HG02938 (cell line): Measurements from ENCODE around the gene PGA3.
"Not testable (repeated sequence)": the region's sequence is repeated elsewhere in the genome, so short reads cannot be mapped to it uniquely, and the experiment has no call there.

ENCODE experiments used
- ATAC-seq: cut with Tn5 transposase; IDR thresholded peaks from one replicate; pipeline ENCODE4 v1.9.1; 2021; ENCODE audit warnings: mild to moderate bottlenecking, moderate library complexity; ENCODE audit not compliant: unreplicated experiment

The PGA3 gene

DNA sequence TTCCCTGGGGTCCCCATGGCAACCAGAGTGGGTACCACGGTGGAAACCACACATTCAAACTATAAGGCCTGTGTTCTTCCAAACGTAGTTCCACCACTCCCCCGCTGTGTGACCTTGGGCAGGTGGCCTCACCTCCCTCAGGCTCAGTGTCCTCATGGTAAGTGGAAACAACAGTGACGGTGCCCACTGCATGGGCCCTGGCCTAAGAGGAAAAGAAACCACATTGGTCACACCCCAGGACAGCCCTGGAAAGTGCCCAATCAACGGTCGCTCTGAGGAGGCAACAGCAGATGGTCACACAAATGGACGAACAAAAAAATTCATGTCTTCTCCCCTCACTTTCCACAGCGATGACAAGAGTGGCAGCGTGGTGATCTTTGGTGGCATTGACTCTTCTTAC, 44.8 kb downstream of the PGA3 start:
- ATAC-seq: not testable (repeated sequence)

DNA sequence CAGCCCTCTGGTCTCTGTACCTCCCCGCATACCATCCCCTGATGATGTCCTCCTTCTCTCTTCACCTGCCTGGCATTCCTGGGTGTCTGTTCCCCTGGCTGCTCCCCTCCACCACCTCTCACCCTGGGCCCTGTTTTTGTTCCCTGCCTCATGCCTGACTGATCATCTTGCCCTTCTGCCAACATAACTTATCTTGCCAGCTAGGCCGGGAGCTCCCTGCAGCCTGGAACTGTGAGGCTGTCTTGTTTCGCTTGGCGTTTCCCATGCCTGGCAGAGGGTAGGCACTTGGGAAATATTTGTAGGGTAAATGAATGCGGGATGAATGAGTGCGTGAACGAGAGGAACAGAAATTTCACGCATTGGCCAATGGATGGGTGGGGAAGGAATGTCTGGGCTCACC, 45.9 kb downstream of the PGA3 start:
- ATAC-seq: not testable (repeated sequence)

DNA sequence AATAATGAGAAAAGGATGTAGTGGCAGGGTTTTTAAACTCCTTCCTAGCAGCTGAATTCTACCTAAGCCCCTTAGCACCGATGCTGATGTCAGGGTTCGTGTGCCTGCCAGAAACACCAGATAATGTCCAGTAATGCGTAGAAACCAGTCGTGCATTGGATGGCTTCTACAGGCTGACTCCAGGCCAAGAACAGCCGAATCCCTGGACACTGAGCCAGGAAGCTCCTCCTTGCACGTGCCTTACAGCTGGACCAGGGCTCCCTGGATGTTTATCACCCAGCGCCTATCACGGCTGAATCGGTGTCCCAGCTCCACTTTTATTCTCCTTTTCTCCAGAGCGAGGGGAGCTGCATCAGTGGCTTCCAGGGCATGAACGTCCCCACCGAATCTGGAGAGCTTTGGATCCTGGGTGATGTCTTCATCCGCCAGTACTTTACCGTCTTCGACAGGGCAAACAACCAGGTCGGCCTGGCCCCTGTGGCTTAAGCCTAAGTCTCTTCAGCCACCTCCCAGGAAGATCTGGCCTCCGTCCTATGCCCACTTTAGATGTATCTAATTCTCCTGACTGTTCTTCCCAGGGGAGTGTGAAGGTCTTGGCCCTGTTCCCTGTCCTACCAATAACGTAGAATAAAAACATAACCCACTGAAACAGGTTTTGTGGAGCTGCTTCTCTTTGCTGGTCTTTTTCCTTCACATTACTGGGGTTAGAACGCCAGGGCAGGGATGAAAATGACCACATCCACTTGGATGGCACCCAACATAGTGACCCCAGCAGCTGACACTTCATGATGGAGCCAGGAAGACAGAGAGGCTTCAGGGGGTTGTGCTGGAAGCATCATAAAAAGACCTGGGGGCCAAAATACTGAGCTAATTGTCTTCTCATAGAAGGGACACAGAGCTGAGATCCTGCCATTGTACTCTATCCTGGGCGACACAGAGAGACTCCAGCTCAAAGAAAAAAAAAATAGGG, 47.8 kb downstream of the PGA3 start:
- ATAC-seq: not testable (repeated sequence)

DNA sequence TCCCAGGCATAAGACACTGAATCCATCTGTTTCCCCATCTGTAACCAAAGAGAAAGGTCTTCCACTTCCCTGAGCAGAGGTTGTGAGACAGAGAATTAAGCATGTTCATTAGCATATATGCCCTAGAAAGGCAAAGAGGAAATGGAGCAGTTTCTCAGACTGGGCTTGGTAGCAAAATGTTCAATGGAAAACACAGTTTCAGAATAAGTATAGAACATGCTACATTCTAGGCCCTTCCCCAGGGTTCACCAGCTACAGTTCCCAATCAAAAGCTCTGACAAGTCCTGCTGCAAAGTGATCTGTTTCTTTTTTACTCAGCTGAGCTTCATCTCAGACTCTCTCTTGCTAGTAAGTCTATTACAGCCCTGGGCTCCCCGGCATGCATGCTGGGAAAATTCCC, 49.0 kb downstream of the PGA3 start:
- ATAC-seq: not testable (repeated sequence)

GRCh38 chr11:61254403-61255025, 51.2 kb downstream of the PGA3 start:
- ATAC-seq: no peak

DNA sequence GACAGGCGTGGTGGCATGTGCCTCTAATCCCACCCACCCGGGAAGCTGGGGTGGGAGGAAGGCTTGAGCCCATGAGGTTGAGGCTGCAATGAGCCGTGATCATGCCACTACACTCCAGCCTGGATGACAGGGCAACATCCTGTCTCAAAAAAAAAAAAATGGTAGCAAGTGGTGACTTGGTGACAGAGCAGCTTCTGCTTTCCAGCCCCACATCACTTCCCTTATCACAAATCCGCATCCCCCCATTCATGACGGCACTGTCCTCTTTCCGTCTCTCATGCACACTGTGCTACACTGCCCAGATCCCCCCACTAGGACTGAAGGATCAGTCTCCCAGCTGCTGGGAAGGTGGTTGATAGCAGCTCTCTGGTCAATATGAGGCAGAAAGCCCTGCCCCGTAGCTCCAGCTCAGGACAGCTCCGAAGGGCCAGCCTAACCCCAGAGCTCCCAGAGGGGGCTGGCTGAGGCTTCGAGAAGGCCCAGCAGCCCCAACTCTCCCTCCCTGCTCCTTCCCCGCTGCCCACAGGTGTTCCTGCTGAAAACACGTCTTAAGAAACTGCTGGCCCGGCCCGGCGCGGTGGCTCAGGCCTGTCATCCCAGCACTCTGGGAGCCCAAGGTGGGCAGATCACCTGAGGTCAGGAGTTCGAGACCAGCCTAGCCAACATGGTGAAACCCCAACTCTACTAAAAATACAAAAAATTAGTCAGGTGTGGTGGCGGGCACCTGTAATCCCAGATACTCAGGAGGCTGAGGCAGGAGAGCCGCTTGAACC, 53.6 kb downstream of the PGA3 start:
- no peak for ATAC-seq

DNA sequence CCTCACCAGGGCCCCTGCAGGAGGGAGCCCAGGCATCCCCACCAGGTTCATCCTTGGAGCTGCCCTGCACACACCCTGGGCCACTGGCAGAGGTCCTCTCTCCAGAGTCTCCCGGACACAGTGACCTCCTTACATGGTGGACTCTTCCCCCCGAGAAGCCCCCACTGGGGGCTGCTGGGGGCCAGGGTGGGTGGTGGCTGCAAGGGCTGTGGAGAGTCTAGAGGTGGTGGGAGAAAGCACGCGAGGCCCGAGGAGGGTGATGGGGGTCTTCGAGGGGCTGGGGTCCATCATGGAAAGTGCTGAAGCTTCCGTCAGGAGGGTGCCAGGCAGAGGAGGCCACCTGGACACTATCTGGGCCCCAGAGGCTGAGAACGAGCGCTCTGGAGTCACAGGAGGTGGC, 55.2 kb downstream of the PGA3 start:
- ATAC-seq: no peak

DNA sequence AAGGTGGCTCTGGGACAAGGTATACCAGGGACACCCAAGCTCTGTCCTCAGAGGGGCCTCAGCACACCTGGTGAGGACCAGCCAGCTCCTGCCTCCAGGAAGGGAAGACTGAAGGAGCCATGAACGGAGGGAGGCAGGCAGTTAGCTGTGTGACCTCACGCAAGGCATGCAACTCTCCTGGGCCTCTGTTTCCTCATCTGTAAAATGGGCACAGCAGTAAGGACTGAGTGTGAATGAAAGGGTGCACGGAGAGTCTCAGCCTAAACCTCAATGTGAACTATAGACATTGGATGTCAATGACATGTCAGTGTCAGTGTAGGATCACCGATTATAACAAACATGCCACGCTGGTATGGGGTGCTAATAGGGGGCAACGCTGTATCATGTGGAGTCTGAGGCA, 56.0 kb downstream of the PGA3 start:
- ATAC-seq: no peak
